Measurements from ENCODE around the gene AXIN2.
"Not testable (repeated sequence)": the region's sequence is repeated elsewhere in the genome, so short reads cannot be mapped to it uniquely, and the experiment has no call there.

The AXIN2 gene

GRCh38 chr17:65527857-65528591 lies 33.4 kb downstream of the AXIN2 start:
- no peak for TF ChIP-seq CTCF (IDR thresholded peaks at IDR 0.05; ENCODE audit: extremely low read depth, missing control alignments)
- no peak for DNase-seq (ENCODE audit: low spot score)

GRCh38 chr17:65527381-65527780 lies 34.1 kb downstream of the AXIN2 start:
- no peak for DNase-seq (ENCODE audit: low spot score)

GRCh38 chr17:65526854-65527253 lies 34.6 kb downstream of the AXIN2 start:
- DNase-seq (ENCODE audit: low spot score): not testable (repeated sequence)

More at GRCh38 chr17:65527381-65527780, 34.1 kb downstream of the AXIN2 start:
- TF ChIP-seq CTCF (IDR thresholded peaks at IDR 0.05; ENCODE audit: extremely low read depth, missing control alignments): no peak

GRCh38 chr17:65523853-65524664 lies 37.4 kb downstream of the AXIN2 start:
- no peak for TF ChIP-seq CTCF (IDR thresholded peaks at IDR 0.05; ENCODE audit: extremely low read depth, missing control alignments)
- DNase-seq (ENCODE audit: low spot score): no peak

- DNase-seq (ENCODE audit: low spot score): no peak
- TF ChIP-seq CTCF (IDR thresholded peaks at IDR 0.05; ENCODE audit: extremely low read depth, missing control alignments): no peak
These were observed 38.0 kb downstream of the AXIN2 start for GRCh38 chr17:65523411-65523810.

GRCh38 chr17:65522751-65523404 lies 38.6 kb downstream of the AXIN2 start:
- no peak for TF ChIP-seq CTCF (IDR thresholded peaks at IDR 0.05; ENCODE audit: extremely low read depth, missing control alignments)
- DNase-seq (ENCODE audit: low spot score): no peak

DNA sequence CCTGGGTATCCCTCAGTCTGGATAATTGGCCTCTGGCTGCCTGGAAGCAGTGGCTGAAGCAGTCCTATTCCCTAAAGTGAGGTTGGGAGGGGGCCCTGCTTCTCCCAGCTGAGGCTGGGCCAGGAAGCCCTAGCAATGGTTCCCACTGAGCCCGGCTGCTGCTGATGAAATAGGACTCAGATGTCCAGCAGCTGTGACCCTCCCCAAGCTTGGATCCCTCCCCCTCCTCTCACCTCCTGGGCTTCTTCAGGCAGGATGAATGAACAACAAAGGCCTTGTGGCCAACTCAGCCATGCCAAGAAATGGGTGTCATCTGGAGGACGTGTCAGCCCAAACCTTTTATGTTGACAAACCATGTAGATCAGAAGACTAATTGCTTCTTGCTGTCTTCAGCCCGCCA lies 42.0 kb downstream of the AXIN2 start:
- no peak for TF ChIP-seq CTCF (IDR thresholded peaks at IDR 0.05; ENCODE audit: extremely low read depth, missing control alignments)
- DNase-seq (ENCODE audit: low spot score): no peak
